ENCODE data around the gene GGCX.
A peak's percentile ranks its signal among the peaks of the same experiment; 100 is the strongest.

Gene GGCX

GRCh38 chr2:85503168-85503850 lies 58.0 kb downstream of the GGCX start:
- H3K27me3 ChIP-seq (ENCODE audit: insufficient read depth, poor library complexity, severe bottlenecking), result no peaks in the 10 kb centered on the region
- 0 out of 2 replicates have a peak overlapping the region, but pooled peaks have one; percentile 30 for H3K27ac ChIP-seq (replicated peaks)
- no peak overlapping the region for H3K4me3 ChIP-seq (replicated peaks; ENCODE audit: insufficient read depth, low read length)
- no peak for DNase-seq (ENCODE audit: low read depth in 1 of 2, low spot score in 1 of 2)
- TF ChIP-seq SPI1 (IDR thresholded peaks at IDR 0.05; ENCODE audit: borderline replicate concordance, low read depth), result no peak
- no peak for TF ChIP-seq POLR2AphosphoS5 (IDR thresholded peaks at IDR 0.05; ENCODE audit: low read depth)
- no peak for TF ChIP-seq GABPA (IDR thresholded peaks at IDR 0.05; ENCODE audit: low read depth)
- TF ChIP-seq CTCF (IDR thresholded peaks at IDR 0.05; ENCODE audit: insufficient read depth, low read length), result no peak
- no peak for TF ChIP-seq REST (IDR thresholded peaks at IDR 0.05; ENCODE audit: insufficient replicate concordance, low read depth)

- DNase-seq (ENCODE audit: low read depth in 1 of 2, low spot score in 1 of 2), result no peak
- Histone ChIP-seq H3K4me3 (replicated peaks; ENCODE audit: insufficient read depth, low read length) (no peak overlapping the region), H3K27ac (replicated peaks) (peak overlapping the region; percentile 30; the same call in 1 of the 2 replicates), H3K27me3 (ENCODE audit: insufficient read depth, poor library complexity, severe bottlenecking) (no peaks in the 10 kb centered on the region)
- TF ChIP-seq REST (IDR thresholded peaks at IDR 0.05; ENCODE audit: insufficient replicate concordance, low read depth) (no peak), GABPA (IDR thresholded peaks at IDR 0.05; ENCODE audit: low read depth) (no peak), CTCF (IDR thresholded peaks at IDR 0.05; ENCODE audit: insufficient read depth, low read length) (no peak), SPI1 (IDR thresholded peaks at IDR 0.05; ENCODE audit: borderline replicate concordance, low read depth) (no peak), POLR2AphosphoS5 (IDR thresholded peaks at IDR 0.05; ENCODE audit: low read depth) (no peak)
These were observed 58.6 kb downstream of the GGCX start for GRCh38 chr2:85502720-85503119.

GRCh38 chr2:85501248-85501647 lies 60.0 kb downstream of the GGCX start:
- Histone ChIP-seq H3K4me3 (replicated peaks; ENCODE audit: insufficient read depth, low read length) (no peak overlapping the region), H3K27me3 (ENCODE audit: insufficient read depth, poor library complexity, severe bottlenecking) (no peaks in the 10 kb centered on the region), H3K27ac (replicated peaks) (peak overlapping the region; percentile 80)
- DNase-seq (ENCODE audit: low read depth in 1 of 2, low spot score in 1 of 2), result peak; percentile 85 to 91
- TF ChIP-seq POLR2AphosphoS5 (IDR thresholded peaks at IDR 0.05; ENCODE audit: low read depth), result no peak
- TF ChIP-seq GABPA (IDR thresholded peaks at IDR 0.05; ENCODE audit: low read depth), result no peak
- no peak for TF ChIP-seq CTCF (IDR thresholded peaks at IDR 0.05; ENCODE audit: insufficient read depth, low read length)
- no peak for TF ChIP-seq SPI1 (IDR thresholded peaks at IDR 0.05; ENCODE audit: borderline replicate concordance, low read depth)
- TF ChIP-seq REST (IDR thresholded peaks at IDR 0.05; ENCODE audit: insufficient replicate concordance, low read depth), result no peak

Measured in HL-60 (cell line).